Chondrocyte (in vitro differentiated cells): ENCODE results near the gene TLCD2. TPM values are rescaled to one million over a fixed set of nuclear protein-coding genes. Genes with fewer than 3 reads are reported as not detected.
A peak's percentile ranks its signal among the peaks of the same experiment; 100 is the strongest.

Source experiments
- DNase-seq: peaks from one replicate; pipeline ENCODE4 v3.0.0; 2021; ENCODE audit warnings: mixed read lengths, low spot score
- H3K27ac Mint-ChIP-seq: one replicate; pipeline ENCODE4 v1.8.0; 2021; ENCODE audit warnings: mild to moderate bottlenecking, moderate library complexity, mixed read lengths; ENCODE audit not compliant: unreplicated experiment
- H3K27me3 Mint-ChIP-seq: 2 replicates; pipeline ENCODE4 v1.8.0; 2021; ENCODE audit warnings: low read depth, mixed read lengths
- H3K36me3 Mint-ChIP-seq: 2 replicates; pipeline ENCODE4 v1.8.0; 2021; ENCODE audit warnings: low read depth, mixed read lengths
- H3K4me1 Mint-ChIP-seq: 2 replicates; pipeline ENCODE4 v1.8.0; 2021; ENCODE audit warnings: low read depth, mild to moderate bottlenecking, mixed read lengths
- H3K4me3 Mint-ChIP-seq: one replicate; pipeline ENCODE4 v1.8.0; 2021; ENCODE audit warnings: mild to moderate bottlenecking, moderate library complexity, mixed read lengths; ENCODE audit not compliant: unreplicated experiment
- H3K9me3 Mint-ChIP-seq: 2 replicates; pipeline ENCODE4 v1.8.0; 2021; ENCODE audit warnings: low read depth, mixed read lengths
- CTCF ChIP-seq: fragments of 200-600 bp; sonication (generic); IDR thresholded peaks from 2 replicates; pipeline ENCODE4 v1.5.0; 2021; ENCODE audit warnings: antibody characterized with exemption, mild to moderate bottlenecking, moderate library complexity
- total RNA-seq: library from RNA; stranded (reverse); gene quantifications from 3 replicates; pipeline ENCODE4 v1.2.1, GENCODE V29; 2021

The TLCD2 gene
- total RNA-seq, 1 donor from 2014 or later: 9.5 TPM

GRCh38 chr17:1714427-1714979 is 4.3 kb upstream of the TLCD2 start:
- no peak for DNase-seq
- Mint-ChIP-seq H3K4me1 (peaks cover 54% of the 10 kb centered on the region), H3K9me3 (no peaks in the 10 kb centered on the region), H3K27me3 (no peaks in the 10 kb centered on the region), H3K27ac (peak overlapping the region; percentile 91), H3K36me3 (peaks cover 29% of the 10 kb centered on the region), H3K4me3 (peak overlapping the region; percentile 97)
- no peak for TF ChIP-seq CTCF

- Mint-ChIP-seq H3K9me3 (no peaks in the 10 kb centered on the region), H3K36me3 (peaks cover 29% of the 10 kb centered on the region), H3K4me1 (peaks cover 57% of the 10 kb centered on the region), H3K4me3 (peak overlapping the region; percentile 97), H3K27ac (peak overlapping the region; percentile 91), H3K27me3 (no peaks in the 10 kb centered on the region)
- peak; percentile 67 for TF ChIP-seq CTCF
- DNase-seq: no peak
Observed at GRCh38 chr17:1713878-1714426, 3.8 kb upstream of the TLCD2 start.

- peak overlapping the region; percentile 80 for H3K27ac Mint-ChIP-seq
- peak overlapping the region; percentile 97 for H3K4me3 Mint-ChIP-seq
- H3K9me3 Mint-ChIP-seq: no peaks in the 10 kb centered on the region
- peaks cover 56% of the 10 kb centered on the region for H3K4me1 Mint-ChIP-seq
- H3K27me3 Mint-ChIP-seq: no peaks in the 10 kb centered on the region
- peaks cover 29% of the 10 kb centered on the region for H3K36me3 Mint-ChIP-seq
- no peak for TF ChIP-seq CTCF
- no peak for DNase-seq
Observed at GRCh38 chr17:1713160-1713877, 3.1 kb upstream of the TLCD2 start.

- Mint-ChIP-seq H3K4me1 (peaks cover 46% of the 10 kb centered on the region), H3K9me3 (no peaks in the 10 kb centered on the region), H3K27me3 (no peaks in the 10 kb centered on the region), H3K4me3 (peak overlapping the region; percentile 97), H3K27ac (peak overlapping the region; percentile 93), H3K36me3 (peaks cover 30% of the 10 kb centered on the region)
- no peak for DNase-seq
- no peak for TF ChIP-seq CTCF
Observed at GRCh38 chr17:1712271-1712670, 2.1 kb upstream of the TLCD2 start.

GRCh38 chr17:1711804-1712203 is 1.6 kb upstream of the TLCD2 start:
- Mint-ChIP-seq H3K27me3 (no peaks in the 10 kb centered on the region), H3K9me3 (no peaks in the 10 kb centered on the region), H3K4me3 (peak overlapping the region; percentile 97), H3K36me3 (peaks cover 32% of the 10 kb centered on the region), H3K4me1 (peaks cover 43% of the 10 kb centered on the region), H3K27ac (peak overlapping the region; percentile 93)
- no peak for TF ChIP-seq CTCF
- DNase-seq: no peak
